ENCODE measurements around the gene EXOSC6.
A peak's percentile ranks its signal among the peaks of the same experiment; 100 is the strongest.
"Not testable (repeated sequence)": the region's sequence is repeated elsewhere in the genome, so short reads cannot be mapped to it uniquely, and the experiment has no call there.

Gene EXOSC6

DNA sequence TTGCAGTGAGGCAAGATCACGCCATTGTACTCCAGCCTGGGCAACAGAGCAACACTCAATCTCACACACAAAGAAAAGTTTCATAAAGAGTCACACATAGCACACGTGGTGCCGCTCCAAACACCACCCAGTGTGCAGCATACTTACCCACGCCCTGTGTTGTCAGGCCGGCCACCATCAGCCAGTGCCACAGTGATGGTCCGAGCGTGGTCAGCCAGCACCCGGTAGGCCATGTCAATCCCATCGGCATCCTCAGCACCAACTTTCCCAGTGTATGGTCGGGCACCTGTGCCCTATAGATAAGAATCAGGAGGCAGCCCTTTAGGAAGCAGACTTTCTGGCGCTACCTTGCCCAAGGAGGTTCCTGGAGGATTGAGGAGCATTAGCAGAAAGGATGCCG lies 17.7 kb upstream of the EXOSC6 start:
- Histone ChIP-seq H3K9me3 (no peaks in the 10 kb centered on the region), H3K4me1 (no peaks in the 10 kb centered on the region), H3K4me3 (ENCODE audit: low read depth, low read length) (no peak overlapping the region), H3K36me3 (peaks cover 94% of the 10 kb centered on the region), H3K27me3 (no peaks in the 10 kb centered on the region)
- DNase-seq, result no peak
- TF ChIP-seq, protein P1, sequence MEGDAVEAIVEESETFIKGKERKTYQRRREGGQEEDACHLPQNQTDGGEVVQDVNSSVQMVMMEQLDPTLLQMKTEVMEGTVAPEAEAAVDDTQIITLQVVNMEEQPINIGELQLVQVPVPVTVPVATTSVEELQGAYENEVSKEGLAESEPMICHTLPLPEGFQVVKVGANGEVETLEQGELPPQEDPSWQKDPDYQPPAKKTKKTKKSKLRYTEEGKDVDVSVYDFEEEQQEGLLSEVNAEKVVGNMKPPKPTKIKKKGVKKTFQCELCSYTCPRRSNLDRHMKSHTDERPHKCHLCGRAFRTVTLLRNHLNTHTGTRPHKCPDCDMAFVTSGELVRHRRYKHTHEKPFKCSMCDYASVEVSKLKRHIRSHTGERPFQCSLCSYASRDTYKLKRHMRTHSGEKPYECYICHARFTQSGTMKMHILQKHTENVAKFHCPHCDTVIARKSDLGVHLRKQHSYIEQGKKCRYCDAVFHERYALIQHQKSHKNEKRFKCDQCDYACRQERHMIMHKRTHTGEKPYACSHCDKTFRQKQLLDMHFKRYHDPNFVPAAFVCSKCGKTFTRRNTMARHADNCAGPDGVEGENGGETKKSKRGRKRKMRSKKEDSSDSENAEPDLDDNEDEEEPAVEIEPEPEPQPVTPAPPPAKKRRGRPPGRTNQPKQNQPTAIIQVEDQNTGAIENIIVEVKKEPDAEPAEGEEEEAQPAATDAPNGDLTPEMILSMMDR (IDR thresholded peaks at IDR 0.05; ENCODE audit: low read depth, low read length), result no peak

DNA sequence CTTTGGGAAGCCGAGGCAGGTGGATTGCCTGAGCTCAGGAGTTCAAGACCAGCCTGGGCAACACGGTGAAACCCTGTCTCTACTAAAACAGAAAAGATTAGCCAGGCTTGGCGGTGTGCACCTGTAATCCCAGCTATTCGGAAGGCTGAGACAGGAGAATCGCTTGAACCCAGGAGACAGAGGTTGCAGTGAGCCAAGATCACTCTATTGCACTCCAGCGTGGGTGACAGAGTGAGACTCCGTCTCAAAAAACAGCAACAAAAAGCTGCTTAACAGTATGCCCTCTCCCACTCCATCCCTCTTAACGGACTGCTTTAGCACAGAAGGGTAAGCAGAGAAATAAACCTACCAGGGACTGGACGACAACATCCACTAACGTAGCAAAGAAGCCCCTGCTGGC lies 16.2 kb upstream of the EXOSC6 start:
- not testable (repeated sequence) for H3K4me1 ChIP-seq; H3K9me3 ChIP-seq; DNase-seq; H3K27me3 ChIP-seq; H3K4me3 ChIP-seq (ENCODE audit: low read depth, low read length)
- H3K36me3 ChIP-seq, result peaks cover 94% of the 10 kb centered on the region

DNA sequence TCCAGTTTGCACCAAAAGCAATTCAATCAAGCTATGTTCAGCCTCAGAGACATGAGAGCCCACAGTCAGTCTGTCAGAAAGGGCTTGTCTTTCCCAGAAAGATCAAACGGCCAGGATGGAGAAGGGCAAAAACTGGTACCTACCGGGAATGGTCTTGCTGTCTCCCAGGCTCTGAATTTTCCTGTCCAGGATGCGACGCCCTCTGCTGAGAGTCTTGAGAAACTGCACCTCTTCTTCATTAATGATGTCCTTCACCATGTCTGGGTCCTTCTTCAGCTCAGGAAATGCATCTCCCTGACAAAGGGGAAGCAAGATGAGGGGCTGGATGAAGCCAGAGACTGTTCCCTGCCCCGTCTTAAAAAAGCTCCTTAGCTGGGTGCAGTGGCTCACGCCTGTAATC lies 15.8 kb upstream of the EXOSC6 start:
- peak; percentile 54 for DNase-seq
- H3K36me3 ChIP-seq, result peaks cover 94% of the 10 kb centered on the region
- TF ChIP-seq, protein P1 (IDR thresholded peaks at IDR 0.05; ENCODE audit: low read depth, low read length), result peak; percentile 77

DNA sequence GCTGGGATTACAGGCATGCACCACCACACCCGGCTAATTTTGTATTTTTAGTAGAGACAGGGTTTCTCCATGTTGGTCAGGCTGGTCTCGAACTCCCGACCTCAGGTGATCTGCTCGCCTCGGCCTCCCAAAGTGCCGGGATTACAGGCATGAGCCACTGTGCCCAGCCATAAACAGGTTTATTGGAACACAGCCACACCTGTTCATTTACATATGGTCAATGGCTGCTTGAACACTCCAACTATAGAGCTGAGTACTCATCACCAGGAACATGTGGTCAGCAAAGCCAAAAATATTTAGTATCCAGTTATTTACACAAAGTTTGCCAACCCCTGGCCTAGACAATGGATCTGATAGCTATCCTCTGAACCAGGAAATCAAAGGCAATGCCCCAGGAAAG lies 8.2 kb upstream of the EXOSC6 start:
- H3K9me3 ChIP-seq; H3K27me3 ChIP-seq; DNase-seq; H3K4me3 ChIP-seq (ENCODE audit: low read depth, low read length); H3K4me1 ChIP-seq: not testable (repeated sequence)
- H3K36me3 ChIP-seq, result peaks cover 93% of the 10 kb centered on the region

More for the DNA sequence above, 15.8 kb upstream of the EXOSC6 start:
- H3K4me3 ChIP-seq (ENCODE audit: low read depth, low read length), result no peak overlapping the region
- no peaks in the 10 kb centered on the region for H3K27me3 ChIP-seq
- H3K9me3 ChIP-seq, result no peaks in the 10 kb centered on the region
- H3K4me1 ChIP-seq, result no peaks in the 10 kb centered on the region

DNA sequence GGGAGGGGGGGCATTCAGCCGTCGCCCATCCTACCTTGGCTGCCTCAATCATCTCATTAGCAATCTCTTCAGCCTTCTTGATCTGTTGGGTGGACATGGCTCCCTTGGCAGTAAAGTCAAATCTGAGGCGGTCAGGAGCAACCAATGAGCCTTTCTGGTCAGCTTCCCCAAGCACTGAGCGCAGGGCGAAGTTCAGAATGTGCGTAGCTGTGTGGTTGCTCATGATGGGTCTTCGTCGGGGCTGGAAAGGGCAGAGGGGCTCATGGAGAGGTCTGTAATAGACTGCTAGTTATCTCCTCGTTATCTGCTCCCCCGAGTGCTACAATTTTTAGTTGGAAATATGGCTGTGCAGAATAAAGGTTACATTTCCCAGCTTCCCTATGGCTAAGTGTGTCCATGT lies 7.2 kb upstream of the EXOSC6 start:
- Histone ChIP-seq H3K27me3 (no peaks in the 10 kb centered on the region), H3K4me3 (ENCODE audit: low read depth, low read length) (no peak overlapping the region), H3K36me3 (peaks cover 92% of the 10 kb centered on the region), H3K9me3 (no peaks in the 10 kb centered on the region), H3K4me1 (no peaks in the 10 kb centered on the region)
- DNase-seq, result no peak
- TF ChIP-seq, protein P1 (IDR thresholded peaks at IDR 0.05; ENCODE audit: low read depth, low read length), result no peak

DNA sequence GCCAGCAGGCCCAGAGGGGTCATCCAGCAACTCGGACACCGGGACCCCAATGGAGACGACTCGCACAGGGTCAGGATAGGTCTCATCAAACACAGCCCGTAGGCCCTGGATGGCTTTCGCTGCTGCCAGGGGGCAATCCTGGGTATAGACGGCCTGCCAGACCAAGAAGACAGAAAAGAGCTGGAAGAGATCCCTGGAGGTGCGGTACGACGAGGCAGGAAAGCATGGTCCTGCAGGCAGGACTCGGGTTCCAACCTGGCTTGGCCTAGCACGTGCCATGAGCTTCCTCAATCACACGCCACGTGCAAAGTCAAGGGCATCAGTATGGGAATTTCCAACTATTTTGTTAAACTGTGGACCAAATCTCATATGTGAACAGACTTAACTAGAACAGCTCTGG lies 6.3 kb upstream of the EXOSC6 start:
- Histone ChIP-seq H3K27me3 (no peaks in the 10 kb centered on the region), H3K9me3 (no peaks in the 10 kb centered on the region), H3K4me1 (no peaks in the 10 kb centered on the region), H3K4me3 (ENCODE audit: low read depth, low read length) (no peak overlapping the region), H3K36me3 (peaks cover 92% of the 10 kb centered on the region)
- DNase-seq, result no peak
- TF ChIP-seq, protein P1 (IDR thresholded peaks at IDR 0.05; ENCODE audit: low read depth, low read length), result no peak

DNA sequence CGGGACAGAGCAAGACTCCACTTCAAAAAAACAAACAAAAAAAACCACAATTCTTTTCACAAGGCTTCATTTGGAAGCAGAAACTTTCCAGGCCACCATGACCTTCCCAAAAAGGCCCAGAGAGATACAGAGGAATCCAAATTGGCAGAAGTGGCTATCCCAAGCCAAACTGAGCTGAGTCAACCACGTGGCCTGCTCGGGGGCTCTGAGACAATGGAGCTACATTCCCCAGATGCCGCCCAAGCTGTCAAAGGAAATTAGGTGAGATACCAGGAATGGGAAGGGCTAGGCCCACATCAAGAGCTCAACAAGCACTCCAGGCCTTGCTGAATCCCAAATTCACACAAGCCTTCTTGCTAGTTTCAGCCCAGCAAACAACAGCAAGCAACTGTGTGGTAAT lies 5.7 kb upstream of the EXOSC6 start:
- Histone ChIP-seq H3K36me3 (peaks cover 92% of the 10 kb centered on the region), H3K9me3 (no peaks in the 10 kb centered on the region), H3K4me3 (ENCODE audit: low read depth, low read length) (no peak overlapping the region), H3K4me1 (no peaks in the 10 kb centered on the region), H3K27me3 (no peaks in the 10 kb centered on the region)
- TF ChIP-seq, protein P1 (IDR thresholded peaks at IDR 0.05; ENCODE audit: low read depth, low read length), result no peak
- no peak for DNase-seq

All from BE2C (cell line).